Endometrial microvascular endothelial cells (primary cell): ENCODE measurements around the gene CDS2. TPM values are rescaled to one million over a fixed set of nuclear protein-coding genes. Genes with fewer than 3 reads are reported as not detected.

Source experiments
- in situ Hi-C: cut with HindIII; loops from 2 replicates; pipeline ENCODE4 v1.10.0; 2017; ENCODE audit warnings: low sequenced_read_pairs, low pct_unique_long_range_greater_than_20kb; ENCODE audit errors: inconsistent ontology term
- total RNA-seq: library from RNA; depleted of rRNA; stranded (reverse); fragments of >200 nt; gene quantifications from one replicate; pipeline ENCODE4 v1.2.3, GENCODE V29; 2015; ENCODE audit errors: inconsistent ontology term

Gene CDS2
- total RNA-seq, 1 donor from 2014 or later, result 39.1 TPM

- in situ Hi-C loops, result no loop called here
Observed at GRCh38 chr20:5195655-5196054, 68.8 kb downstream of the CDS2 start.

DNA sequence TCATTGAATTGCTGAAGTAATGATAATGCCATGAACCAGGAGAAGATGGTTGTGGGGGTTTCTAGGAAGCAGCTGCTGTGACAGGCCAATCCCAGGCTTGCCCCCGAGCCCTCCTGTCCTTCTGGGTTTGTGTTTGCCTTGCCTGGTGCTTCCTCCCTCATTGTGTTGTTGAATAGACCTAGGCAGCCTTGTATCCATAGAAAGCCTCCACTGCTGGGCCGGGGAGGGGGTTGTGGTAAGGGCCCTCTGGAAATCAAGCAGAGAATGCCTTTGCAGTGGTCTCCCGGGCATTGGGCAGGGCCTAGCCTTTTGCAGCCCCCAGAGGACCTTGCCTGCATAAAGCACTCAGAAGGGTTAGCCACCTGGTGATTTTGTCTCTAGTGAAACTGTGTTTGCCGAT, 69.3 kb downstream of the CDS2 start:
- in situ Hi-C loops, result no loop called here

GRCh38 chr20:5197270-5197827, 70.5 kb downstream of the CDS2 start:
- in situ Hi-C loops, result no loop called here

GRCh38 chr20:5197847-5198650, 71.2 kb downstream of the CDS2 start:
- in situ Hi-C loops, result no loop called here

- in situ Hi-C loops, result no loop called here
Observed at GRCh38 chr20:5198651-5198924, 71.8 kb downstream of the CDS2 start.

- in situ Hi-C loops, result no loop called here
Observed at GRCh38 chr20:5203380-5203779, 76.6 kb downstream of the CDS2 start.

GRCh38 chr20:5205348-5206210, 78.8 kb downstream of the CDS2 start:
- in situ Hi-C loops, result no loop called here

DNA sequence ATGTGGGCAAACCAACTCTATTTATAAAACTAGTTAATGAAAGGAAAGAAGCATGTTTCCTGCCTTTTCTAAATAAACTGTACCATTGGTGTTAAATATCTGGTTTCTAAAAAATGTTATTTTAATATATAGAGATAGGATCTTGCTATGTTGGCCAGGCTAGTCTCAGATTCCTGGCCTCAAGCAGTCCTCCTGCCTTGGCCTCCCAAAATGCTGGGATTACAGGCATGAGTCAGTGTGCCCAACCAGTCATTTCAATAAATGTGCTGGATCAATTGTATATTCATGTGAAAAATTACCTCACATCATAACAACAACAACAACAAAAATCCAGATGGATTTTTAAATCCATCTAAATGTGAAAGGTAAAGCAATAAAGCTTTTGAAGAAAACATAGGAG, 80.3 kb downstream of the CDS2 start:
- in situ Hi-C loops, result no loop called here

DNA sequence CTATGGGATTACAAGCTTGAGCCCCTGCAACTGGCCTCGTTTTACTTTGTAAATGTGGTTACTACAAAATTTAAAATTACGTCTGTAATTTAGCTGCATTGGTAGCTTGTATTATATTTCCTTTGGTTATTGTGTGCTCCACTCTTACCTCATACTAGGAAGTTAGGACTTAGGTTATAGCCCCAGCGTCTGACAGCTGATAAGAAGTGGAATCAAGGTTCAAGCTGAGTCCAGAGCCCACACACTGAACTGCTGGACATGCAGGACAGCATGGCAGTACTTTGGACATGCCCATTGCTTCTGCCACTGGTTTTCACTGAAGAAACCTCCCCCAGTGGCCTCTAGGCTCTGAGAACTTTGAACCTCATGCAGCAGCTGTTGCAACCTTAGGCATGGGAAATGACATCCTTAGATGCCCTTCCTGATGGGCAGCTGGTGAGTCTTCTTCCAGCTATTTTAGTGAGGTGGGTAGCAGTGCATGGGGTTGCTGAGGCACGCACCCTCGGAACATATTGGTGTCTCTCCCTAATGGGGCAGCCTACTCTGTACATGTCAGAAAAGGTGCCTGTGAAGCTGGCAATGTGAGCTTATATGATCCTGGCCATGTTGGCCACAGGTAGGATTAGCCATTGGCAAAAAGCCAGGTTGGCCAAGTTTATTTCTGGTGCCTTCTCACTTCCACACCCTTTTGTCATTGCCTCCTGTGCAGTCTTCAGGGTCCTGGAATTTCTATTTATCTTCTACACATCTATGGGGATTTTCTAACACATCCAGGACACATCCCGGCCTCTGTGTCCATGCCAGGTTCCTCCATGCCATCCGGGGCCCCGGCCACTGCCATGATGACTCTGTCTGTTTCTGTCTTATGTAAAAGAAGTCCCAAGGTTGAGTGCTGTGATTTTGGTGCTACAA, 85.3 kb downstream of the CDS2 start:
- in situ Hi-C loops, result no loop called here

DNA sequence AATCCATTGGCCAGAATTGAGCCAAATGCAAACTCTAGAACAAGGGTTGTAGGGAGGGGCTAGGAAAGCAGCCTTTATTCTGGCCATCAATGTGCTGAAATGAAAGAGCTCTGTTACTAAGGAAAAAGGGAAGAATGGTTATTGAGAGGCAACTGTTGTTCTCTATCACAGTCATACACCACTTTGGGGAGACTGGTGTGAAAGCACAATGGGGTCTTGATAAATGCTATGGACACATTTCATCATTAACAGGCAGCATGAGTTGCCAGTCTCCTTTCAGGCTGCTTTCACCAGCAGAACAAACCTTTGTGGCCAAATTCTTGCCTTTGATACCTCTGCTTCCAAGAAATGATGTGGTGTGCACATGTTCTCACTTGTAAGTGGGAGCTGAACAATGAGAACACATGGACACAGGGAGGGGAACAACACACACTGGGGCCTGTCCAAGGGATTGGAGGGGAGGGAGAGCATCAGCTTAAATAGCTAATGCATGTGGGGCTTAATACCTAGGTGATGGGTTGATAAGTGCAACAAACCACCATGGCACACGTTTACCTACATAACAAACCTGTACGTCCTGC, 86.2 kb downstream of the CDS2 start:
- in situ Hi-C loops, result no loop called here

GRCh38 chr20:5214826-5215225, 88.0 kb downstream of the CDS2 start:
- in situ Hi-C loops, result no loop called here

DNA sequence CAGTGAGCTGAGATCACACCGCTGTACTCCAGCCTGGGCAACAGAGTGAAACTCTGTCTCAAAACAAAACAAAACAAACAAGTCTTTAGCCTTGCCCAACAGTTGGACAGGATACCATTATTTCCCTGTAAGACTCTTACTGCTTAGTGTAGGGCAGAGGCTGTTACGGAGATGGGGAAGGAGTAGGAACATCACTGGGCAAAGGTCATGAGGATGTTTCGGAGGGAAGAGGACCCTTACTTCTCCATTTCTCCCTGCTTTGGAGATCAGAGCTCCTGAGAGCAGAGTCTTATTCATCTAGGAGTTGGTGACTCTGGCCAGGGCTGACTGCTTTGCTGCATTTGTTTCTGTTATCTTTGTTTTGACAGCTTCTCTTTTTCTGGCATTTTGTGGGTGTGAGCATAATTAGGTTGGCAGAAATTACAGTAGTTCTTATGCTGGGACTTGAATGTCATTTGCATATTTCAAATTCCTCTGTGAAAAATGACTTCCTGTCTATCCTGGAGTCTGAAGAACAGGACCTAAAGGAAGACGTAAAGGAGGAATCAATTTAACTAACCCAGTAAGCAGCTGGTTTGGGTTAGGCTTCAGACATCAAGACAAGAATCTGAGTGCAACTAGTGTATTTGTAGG, 89.0 kb downstream of the CDS2 start:
- in situ Hi-C loops, result no loop called here

- in situ Hi-C loops, result no loop called here
Observed at GRCh38 chr20:5216663-5217062, 89.9 kb downstream of the CDS2 start.

- in situ Hi-C loops, result no loop called here
Observed at GRCh38 chr20:5217616-5218015, 90.8 kb downstream of the CDS2 start.

- in situ Hi-C loops, result no loop called here
Observed at GRCh38 chr20:5220321-5221060, 93.7 kb downstream of the CDS2 start.

DNA sequence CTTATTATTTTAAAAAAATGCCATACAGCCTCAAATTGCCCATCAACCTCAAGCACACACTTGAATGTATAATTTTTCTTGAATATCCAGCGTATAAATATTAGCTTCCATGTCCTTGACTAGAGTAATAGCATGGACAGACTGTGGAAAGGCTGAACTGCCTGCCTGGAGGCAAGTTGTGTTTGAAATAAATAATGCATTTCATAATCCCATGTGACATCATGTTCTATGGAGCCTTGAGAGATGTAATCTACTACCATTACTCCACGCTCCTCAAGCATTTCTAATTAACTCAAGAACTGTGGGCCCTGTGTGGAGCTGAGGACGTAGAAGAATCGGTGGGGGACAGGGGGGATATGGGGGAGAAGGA, 94.2 kb downstream of the CDS2 start:
- in situ Hi-C loops, result no loop called here

DNA sequence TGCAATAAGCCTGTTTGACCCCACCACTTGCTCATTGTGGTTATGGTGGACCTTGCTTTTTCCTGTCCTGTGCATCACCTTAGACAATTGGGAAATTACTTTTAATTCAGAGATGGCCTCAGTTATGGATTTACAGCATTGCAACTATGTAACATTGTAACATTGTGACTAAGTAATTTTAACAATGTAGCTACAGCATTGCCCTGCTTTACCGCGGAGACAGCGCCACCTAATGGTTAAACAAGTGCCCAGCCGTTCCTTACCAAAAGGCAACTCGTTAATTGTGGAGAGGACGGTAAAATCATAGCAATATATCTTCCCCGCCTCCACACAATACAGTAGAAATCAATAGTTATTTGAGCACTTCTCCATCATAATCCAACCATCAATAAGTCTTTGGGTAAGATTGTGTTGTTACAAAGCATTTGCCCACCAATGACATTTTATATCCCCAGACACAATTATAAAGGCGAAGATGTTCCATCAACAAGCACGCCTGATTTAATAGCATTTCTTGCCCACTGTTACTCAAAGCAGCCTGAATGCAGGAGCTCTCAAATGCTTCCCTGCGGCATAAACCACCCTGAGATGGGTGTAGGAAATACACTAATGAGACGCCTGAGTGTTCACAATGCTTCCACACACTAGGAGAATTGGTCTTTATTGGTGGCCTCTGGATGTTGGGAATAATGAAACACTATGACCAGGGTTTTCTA, 96.3 kb downstream of the CDS2 start:
- in situ Hi-C loops, result no loop called here
